Trophoblast cell (in vitro differentiated cells and primary cell): ENCODE data around the gene EGFL7.

Source experiments
- DNase-seq, 2 donors: peaks; one replicate each; pipeline ENCODE4 v3.0.0-alpha.2; 2016
- H2AFZ ChIP-seq: 2 replicates; pipeline ENCODE4 v1.6.1; 2013; ENCODE audit warnings: low read length, moderate library complexity, mild to moderate bottlenecking; ENCODE audit not compliant: insufficient read depth, poor library complexity
- H2AK5ac ChIP-seq: 2 replicates; pipeline ENCODE4 v1.6.1; 2013; ENCODE audit warnings: mild to moderate bottlenecking, low read length
- H2BK120ac ChIP-seq: 2 replicates; pipeline ENCODE4 v1.6.1; 2013; ENCODE audit warnings: low read length, mild to moderate bottlenecking, moderate library complexity; ENCODE audit not compliant: insufficient read depth, poor library complexity
- H2BK12ac ChIP-seq: 2 replicates; pipeline ENCODE4 v1.6.1; 2013; ENCODE audit warnings: mild to moderate bottlenecking, low read length, moderate library complexity
- H2BK5ac ChIP-seq: 2 replicates; pipeline ENCODE4 v1.6.1; 2013; ENCODE audit warnings: low read length, low read depth, moderate library complexity, mild to moderate bottlenecking; ENCODE audit not compliant: poor library complexity
- H3K14ac ChIP-seq: 2 replicates; pipeline ENCODE4 v1.6.1; 2013; ENCODE audit warnings: mild to moderate bottlenecking, low read length
- H3K18ac ChIP-seq: 2 replicates; pipeline ENCODE4 v1.6.1; 2013; ENCODE audit warnings: mild to moderate bottlenecking, low read length
- H3K23ac ChIP-seq: 2 replicates; pipeline ENCODE4 v1.6.1; 2013; ENCODE audit warnings: low read length
- H3K27ac ChIP-seq: 2 replicates; pipeline ENCODE4 v1.5.1; 2013; ENCODE audit warnings: low read depth, mild to moderate bottlenecking, inconsistent platforms, low read length, moderate library complexity
- H3K27me3 ChIP-seq: 2 replicates; pipeline ENCODE4 v1.6.1; 2013; ENCODE audit warnings: inconsistent platforms, mild to moderate bottlenecking, low read length, moderate library complexity; ENCODE audit not compliant: insufficient read depth
- H3K36me3 ChIP-seq, 2 experiments: 1 replicate in 1 of 2; 2 replicates in 1 of 2; pipeline ENCODE4 v1.6.1; 2013; ENCODE audit warnings: low read length in 2 of 2, mild to moderate bottlenecking in 2 of 2, moderate library complexity in 1 of 2; ENCODE audit not compliant: insufficient read depth in 2 of 2, control insufficient read depth in 1 of 2
- H3K4ac ChIP-seq: 2 replicates; pipeline ENCODE4 v1.6.1; 2013; ENCODE audit warnings: low read depth, mild to moderate bottlenecking, low read length, moderate library complexity
- H3K4me1 ChIP-seq, 2 experiments: 1 replicate in 1 of 2; 2 replicates in 1 of 2; pipeline ENCODE4 v1.6.1; 2013; ENCODE audit warnings: low read length in 2 of 2, mild to moderate bottlenecking in 2 of 2, moderate library complexity in 1 of 2; ENCODE audit not compliant: insufficient read depth in 2 of 2, control insufficient read depth in 1 of 2
- H3K4me2 ChIP-seq: 2 replicates; pipeline ENCODE4 v1.6.1; 2013; ENCODE audit warnings: inconsistent platforms, mild to moderate bottlenecking, low read length, moderate library complexity
- H3K4me3 ChIP-seq: 2 replicates; pipeline ENCODE4 v1.5.1; 2013; ENCODE audit warnings: mild to moderate bottlenecking, low read depth, low read length, inconsistent platforms
- H3K79me1 ChIP-seq: one replicate; pipeline ENCODE4 v1.6.1; 2013; ENCODE audit warnings: low read length
- H3K79me2 ChIP-seq: 2 replicates; pipeline ENCODE4 v1.6.1; 2013; ENCODE audit warnings: low read length, mild to moderate bottlenecking; ENCODE audit not compliant: control insufficient read depth, insufficient read depth, poor library complexity
- H3K9ac ChIP-seq: 2 replicates; pipeline ENCODE4 v1.6.1; 2013; ENCODE audit warnings: mild to moderate bottlenecking, low read length
- H3K9me3 ChIP-seq: 2 replicates; pipeline ENCODE4 v1.6.1; 2013; ENCODE audit warnings: low read depth, mild to moderate bottlenecking, control low read depth, inconsistent platforms, low read length; ENCODE audit not compliant: insufficient read depth
- H4K12ac ChIP-seq: 2 replicates; pipeline ENCODE4 v1.6.1; 2013; ENCODE audit warnings: low read depth, mild to moderate bottlenecking, low read length, moderate library complexity
- H4K8ac ChIP-seq: 2 replicates; pipeline ENCODE4 v1.6.1; 2013; ENCODE audit warnings: low read depth, mild to moderate bottlenecking, low read length, moderate library complexity
- H4K91ac ChIP-seq: one replicate; pipeline ENCODE4 v1.6.1; 2013; ENCODE audit warnings: low read depth, mild to moderate bottlenecking, low read length, moderate library complexity
- WGBS: extraction: QIAGEN DNeasy Blood & Tissue Kit; methylation state at CpG from one replicate; pipeline ENCODE4 v1.1.7; 2013; ENCODE audit warnings: missing lambda C conversion rate; ENCODE audit not compliant: insufficient read length, insufficient coverage; ENCODE audit errors: extremely low coverage; 5-methylcytosine and 5-hydroxymethylcytosine counted together

The EGFL7 gene

GRCh38 chr9:136693135-136693489 lies 30.4 kb downstream of the EGFL7 start:
- Histone ChIP-seq H2BK12ac (no peak overlapping the region), H2BK5ac (no peak overlapping the region), H2BK120ac (no peak overlapping the region), H3K4me3 (no peak overlapping the region), H3K9ac (no peak overlapping the region), H3K27me3 (peaks cover 1% of the 10 kb centered on the region), H3K9me3 (peaks cover 6% of the 10 kb centered on the region), H3K36me3 (no peaks in the 10 kb centered on the region), H3K4ac (no peak overlapping the region), H3K23ac (no peak overlapping the region), H4K8ac (no peak overlapping the region), H3K4me2 (no peak overlapping the region), H3K18ac (no peak overlapping the region), H3K79me2 (no peaks in the 10 kb centered on the region), H3K27ac (no peak overlapping the region), H2AK5ac (no peak overlapping the region), H3K14ac (no peak overlapping the region), H4K91ac (no peak overlapping the region), H2AFZ (no peak overlapping the region), H4K12ac (no peak overlapping the region), H3K79me1 (no peaks in the 10 kb centered on the region), H3K4me1 (peaks cover 3 to 9% of the 10 kb centered on the region in 2 experiments)
- WGBS = no CpG with 5 or more reads among the region's 14 CpGs
- no peak for DNase-seq

- Histone ChIP-seq H3K4me3 (no peak overlapping the region), H2AFZ (no peak overlapping the region), H3K36me3 (no peaks in the 10 kb centered on the region), H3K79me2 (no peaks in the 10 kb centered on the region), H4K12ac (no peak overlapping the region), H3K18ac (no peak overlapping the region), H3K23ac (no peak overlapping the region), H3K4me1 (peaks cover 3 to 9% of the 10 kb centered on the region in 2 experiments), H2AK5ac (no peak overlapping the region), H2BK120ac (no peak overlapping the region), H3K9ac (no peak overlapping the region), H3K9me3 (peaks cover 6% of the 10 kb centered on the region), H3K4me2 (no peak overlapping the region), H2BK5ac (no peak overlapping the region), H4K91ac (no peak overlapping the region), H2BK12ac (no peak overlapping the region), H3K79me1 (no peaks in the 10 kb centered on the region), H4K8ac (no peak overlapping the region), H3K27me3 (no peaks in the 10 kb centered on the region), H3K27ac (no peak overlapping the region), H3K4ac (no peak overlapping the region), H3K14ac (no peak overlapping the region)
- DNase-seq = peak; percentile 89
- no CpG with 5 or more reads among the region's 15 CpGs for WGBS
These were observed 30.9 kb downstream of the EGFL7 start for GRCh38 chr9:136693490-136694162.

GRCh38 chr9:136694163-136694871 lies 31.6 kb downstream of the EGFL7 start:
- Histone ChIP-seq H2BK12ac (no peak overlapping the region), H3K18ac (no peak overlapping the region), H3K4me1 (peaks cover 3 to 9% of the 10 kb centered on the region in 2 experiments), H3K27me3 (no peaks in the 10 kb centered on the region), H2BK120ac (no peak overlapping the region), H2BK5ac (no peak overlapping the region), H3K14ac (no peak overlapping the region), H3K27ac (no peak overlapping the region), H2AK5ac (no peak overlapping the region), H3K4me3 (no peak overlapping the region), H4K91ac (no peak overlapping the region), H2AFZ (no peak overlapping the region), H4K12ac (no peak overlapping the region), H3K9ac (no peak overlapping the region), H3K36me3 (no peaks in the 10 kb centered on the region), H3K79me1 (no peaks in the 10 kb centered on the region), H3K23ac (no peak overlapping the region), H4K8ac (no peak overlapping the region), H3K4me2 (no peak overlapping the region), H3K79me2 (no peaks in the 10 kb centered on the region), H3K4ac (no peak overlapping the region), H3K9me3 (peaks cover 6% of the 10 kb centered on the region)
- WGBS = no CpG with 5 or more reads among the region's 32 CpGs
- peak; percentile 6 to 43 for DNase-seq

- H3K4me3 ChIP-seq = no peak overlapping the region
- no peak overlapping the region for H2BK12ac ChIP-seq
- H4K8ac ChIP-seq = no peak overlapping the region
- no peak overlapping the region for H4K91ac ChIP-seq
- H3K14ac ChIP-seq = no peak overlapping the region
- no CpG with 5 or more reads among the region's 11 CpGs for WGBS
- no peaks in the 10 kb centered on the region for H3K79me1 ChIP-seq
- H3K4me1 ChIP-seq = peaks cover 3 to 9% of the 10 kb centered on the region in 2 experiments
- no peak overlapping the region for H2AFZ ChIP-seq
- no peak overlapping the region for H3K18ac ChIP-seq
- no peak overlapping the region for H3K4me2 ChIP-seq
- H3K4ac ChIP-seq = no peak overlapping the region
- no peaks in the 10 kb centered on the region for H3K79me2 ChIP-seq
- no peaks in the 10 kb centered on the region for H3K36me3 ChIP-seq
- H4K12ac ChIP-seq = no peak overlapping the region
- no peak overlapping the region for H3K27ac ChIP-seq
- no peaks in the 10 kb centered on the region for H3K27me3 ChIP-seq
- H2AK5ac ChIP-seq = no peak overlapping the region
- no peak overlapping the region for H3K9ac ChIP-seq
- H3K9me3 ChIP-seq = peaks cover 6% of the 10 kb centered on the region
- DNase-seq = no peak
- no peak overlapping the region for H2BK120ac ChIP-seq
- no peak overlapping the region for H2BK5ac ChIP-seq
- no peak overlapping the region for H3K23ac ChIP-seq
These were observed 32.1 kb downstream of the EGFL7 start for GRCh38 chr9:136694872-136695247.
